AG09319 (cell line): ENCODE measurements around the gene ADH5.
A peak's percentile ranks its signal among the peaks of the same experiment; 100 is the strongest.

Source experiments
- DNase-seq: peaks from one replicate; pipeline ENCODE4 v3.0.0-alpha.2; 2010; ENCODE audit warnings: low read depth; ENCODE audit errors: extremely low read depth
- TF ChIP-seq, protein P1 (sequence below): IDR thresholded peaks from 2 replicates; pipeline ENCODE4 v1.5.1; 2011; ENCODE audit warnings: low read depth, mild to moderate bottlenecking, inconsistent platforms, low read length, moderate library complexity

The ADH5 gene

DNA sequence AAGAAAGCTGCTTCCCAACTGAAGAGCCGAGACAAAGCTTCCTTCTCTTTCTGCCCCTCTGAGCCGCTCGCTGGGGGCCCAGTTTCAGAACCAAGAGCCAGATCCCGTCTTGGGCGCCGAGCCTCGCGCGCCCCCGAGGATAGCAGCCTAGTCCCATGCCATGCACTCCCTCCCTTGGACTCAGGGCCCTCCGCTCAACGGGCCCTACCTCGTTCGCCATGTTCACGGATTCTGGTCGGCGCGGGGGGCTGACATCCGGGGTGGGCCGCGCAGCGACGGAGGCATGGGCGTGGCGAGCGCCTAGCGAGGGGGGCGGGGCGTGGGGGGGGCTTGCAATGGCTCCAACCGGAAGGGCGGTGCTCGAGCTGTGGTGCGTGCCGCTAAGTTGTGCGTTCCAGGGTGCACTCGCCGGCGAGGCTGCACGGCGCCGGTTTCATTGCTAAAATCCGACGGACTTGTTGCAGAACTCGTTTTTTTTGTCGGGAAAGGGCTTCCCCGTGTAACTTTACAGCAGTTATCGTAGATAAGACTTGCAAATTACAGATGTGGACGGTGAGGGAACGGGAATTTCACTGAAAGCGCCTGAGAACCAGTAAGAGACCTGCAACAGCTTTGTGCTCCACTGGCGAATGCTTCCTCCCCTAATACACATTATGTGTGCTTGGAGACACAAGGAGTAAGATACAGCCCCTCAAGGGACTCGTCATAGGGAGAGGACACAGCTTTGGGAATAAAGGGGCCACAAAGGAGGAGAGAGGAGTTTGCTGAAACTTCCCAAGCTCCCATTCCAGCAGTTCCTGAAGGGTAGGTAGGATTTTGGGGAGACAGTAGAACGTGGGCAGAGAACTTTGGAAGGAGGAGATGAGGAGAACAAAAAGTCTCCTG is at the start of gene ADH5:
ADH5 (minus strand) TSS at position 308 of the 885 bp plus-strand sequence; CDS start at position 220, 88 bp downstream.
- peak; percentile 72 for DNase-seq
- TF ChIP-seq, protein P1, sequence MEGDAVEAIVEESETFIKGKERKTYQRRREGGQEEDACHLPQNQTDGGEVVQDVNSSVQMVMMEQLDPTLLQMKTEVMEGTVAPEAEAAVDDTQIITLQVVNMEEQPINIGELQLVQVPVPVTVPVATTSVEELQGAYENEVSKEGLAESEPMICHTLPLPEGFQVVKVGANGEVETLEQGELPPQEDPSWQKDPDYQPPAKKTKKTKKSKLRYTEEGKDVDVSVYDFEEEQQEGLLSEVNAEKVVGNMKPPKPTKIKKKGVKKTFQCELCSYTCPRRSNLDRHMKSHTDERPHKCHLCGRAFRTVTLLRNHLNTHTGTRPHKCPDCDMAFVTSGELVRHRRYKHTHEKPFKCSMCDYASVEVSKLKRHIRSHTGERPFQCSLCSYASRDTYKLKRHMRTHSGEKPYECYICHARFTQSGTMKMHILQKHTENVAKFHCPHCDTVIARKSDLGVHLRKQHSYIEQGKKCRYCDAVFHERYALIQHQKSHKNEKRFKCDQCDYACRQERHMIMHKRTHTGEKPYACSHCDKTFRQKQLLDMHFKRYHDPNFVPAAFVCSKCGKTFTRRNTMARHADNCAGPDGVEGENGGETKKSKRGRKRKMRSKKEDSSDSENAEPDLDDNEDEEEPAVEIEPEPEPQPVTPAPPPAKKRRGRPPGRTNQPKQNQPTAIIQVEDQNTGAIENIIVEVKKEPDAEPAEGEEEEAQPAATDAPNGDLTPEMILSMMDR = no peak

DNA sequence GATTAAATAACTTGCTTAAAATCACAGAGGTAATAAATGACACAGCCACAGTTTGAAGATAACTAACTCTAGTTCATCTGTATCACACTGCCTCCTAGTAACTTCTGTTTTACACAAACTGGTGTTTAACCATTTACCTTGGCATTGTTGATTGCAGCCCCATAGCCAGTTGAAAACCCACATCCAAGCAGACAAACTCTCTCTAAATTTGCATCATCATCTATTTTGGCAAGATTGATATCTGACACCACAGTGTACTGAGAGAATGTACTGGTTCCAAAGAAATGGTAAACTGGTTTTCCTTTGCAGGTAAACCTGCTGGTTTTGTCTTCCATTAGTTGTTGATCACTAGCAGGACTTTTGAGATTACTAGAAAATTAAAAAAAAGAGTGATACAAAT is 47.7 kb upstream of the ADH5 start:
- TF ChIP-seq, protein P1 = no peak

DNA sequence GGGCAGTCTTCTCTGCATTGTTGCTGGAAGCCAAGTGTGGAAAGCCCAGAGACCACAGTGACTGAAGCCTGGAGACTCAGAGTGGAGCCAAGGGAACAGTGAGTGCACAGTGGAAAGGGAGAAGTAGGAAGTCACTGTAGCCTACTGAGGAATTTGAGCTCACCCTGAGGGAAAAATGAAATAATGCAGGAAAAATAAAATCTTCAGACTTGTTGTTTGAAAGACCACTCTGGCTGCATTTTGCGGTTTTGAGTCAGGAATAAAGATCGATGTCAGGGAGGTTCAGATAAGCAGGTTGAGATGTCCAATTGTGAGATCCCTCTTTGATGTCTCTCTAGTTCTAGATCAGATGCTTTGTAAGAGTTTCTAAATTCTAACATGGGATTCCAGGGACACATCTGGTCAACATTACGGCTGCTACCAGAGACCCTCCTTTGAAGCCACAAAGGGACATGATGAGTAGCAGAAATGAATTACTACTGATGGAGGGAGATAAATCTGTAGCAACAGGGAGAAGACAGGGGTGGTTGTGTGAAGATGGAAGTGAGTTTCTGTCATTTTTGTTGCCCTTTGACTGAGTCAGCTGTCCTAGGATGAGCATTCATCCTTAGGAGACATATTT is 47.1 kb upstream of the ADH5 start:
- no peak for DNase-seq

More for the DNA sequence above, 47.7 kb upstream of the ADH5 start:
- no peak for DNase-seq

DNA sequence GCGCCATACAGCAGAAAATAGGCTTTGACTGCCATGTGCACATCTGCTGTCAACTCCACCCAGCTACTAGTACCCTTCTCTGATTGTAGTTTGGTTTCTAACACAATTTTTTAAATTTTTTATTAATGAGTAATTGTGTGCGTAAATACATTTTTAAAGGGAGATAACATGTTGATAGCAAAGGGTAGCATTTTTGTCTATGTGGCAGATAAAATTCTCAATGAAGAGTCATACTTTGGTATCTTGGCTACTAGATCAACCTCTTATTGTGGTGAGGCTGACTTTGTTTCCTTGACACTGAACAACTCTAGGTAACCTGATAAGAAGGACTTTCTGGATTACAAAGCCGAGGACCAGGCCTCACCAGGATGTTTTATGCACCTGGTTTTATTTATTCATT is 46.0 kb upstream of the ADH5 start:
- no peak for DNase-seq
- TF ChIP-seq, protein P1 = no peak

More for the DNA sequence above, 47.1 kb upstream of the ADH5 start:
- TF ChIP-seq, protein P1 = no peak

DNA sequence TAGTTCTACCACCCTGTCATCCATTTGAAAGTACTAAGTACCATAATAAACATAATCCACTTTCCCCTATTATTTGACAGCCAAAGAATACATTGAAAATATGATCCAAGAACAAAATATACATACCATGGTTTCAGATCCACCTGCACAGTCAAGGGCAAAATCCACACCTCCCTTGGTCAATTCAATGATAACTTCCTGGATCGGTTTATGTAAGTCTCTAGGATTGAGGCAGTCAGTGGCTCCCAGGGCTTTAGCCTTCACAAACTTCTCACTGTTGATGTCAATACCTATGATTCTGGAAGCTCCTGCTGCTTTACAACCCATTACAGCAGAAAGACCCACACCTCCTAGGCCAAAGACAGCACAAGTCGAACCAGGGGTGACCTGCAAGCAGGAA is 42.8 kb upstream of the ADH5 start:
- DNase-seq = no peak
- TF ChIP-seq, protein P1 = no peak

DNA sequence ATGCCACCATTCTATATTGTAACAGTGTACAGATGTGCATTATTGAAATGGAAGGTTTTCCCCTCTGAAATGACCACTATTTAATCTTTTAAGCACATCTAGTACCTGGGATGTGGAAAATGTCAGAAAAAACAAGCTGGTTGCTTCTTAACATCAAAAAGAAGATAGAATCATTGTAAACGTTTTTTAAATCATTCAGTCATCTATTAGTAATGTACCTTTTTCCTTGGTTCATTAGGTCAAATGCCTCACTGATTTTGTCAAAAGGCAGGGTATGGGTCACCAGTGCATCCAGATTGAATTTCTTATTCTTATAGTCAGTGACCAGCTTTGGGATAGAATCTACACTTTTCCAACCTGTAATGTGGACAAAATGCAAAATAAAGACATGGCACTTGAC is 37.8 kb upstream of the ADH5 start:
- TF ChIP-seq, protein P1 = no peak
- no peak for DNase-seq

DNA sequence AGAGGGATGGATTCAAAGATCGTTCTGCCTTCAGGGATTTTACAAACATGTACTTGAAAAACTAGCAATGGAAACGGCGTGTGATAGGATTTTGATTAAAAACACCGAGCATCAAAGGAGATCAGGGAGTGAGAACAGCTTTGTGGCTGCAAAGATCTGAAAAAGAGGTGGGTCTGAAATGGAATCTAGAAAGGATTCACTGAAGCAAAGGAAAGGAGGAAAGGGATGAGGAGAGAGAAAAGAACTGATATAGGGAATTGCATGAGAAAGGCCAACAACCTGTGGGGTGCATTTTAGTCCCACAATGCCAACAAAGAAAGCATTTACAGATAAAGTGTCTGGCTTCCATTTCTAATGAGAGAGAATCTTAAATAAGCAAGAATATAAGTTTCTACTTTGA is 32.4 kb upstream of the ADH5 start:
- no peak for DNase-seq
- TF ChIP-seq, protein P1 = no peak
